ENCODE results near the gene DGCR8. TPM values are rescaled to one million over a fixed set of nuclear protein-coding genes. Genes with fewer than 3 reads are reported as not detected.

The DGCR8 gene
- total and polyA plus RNA-seq, 9 donors: 27.1 to 48.7 (median 38.4) TPM

DNA sequence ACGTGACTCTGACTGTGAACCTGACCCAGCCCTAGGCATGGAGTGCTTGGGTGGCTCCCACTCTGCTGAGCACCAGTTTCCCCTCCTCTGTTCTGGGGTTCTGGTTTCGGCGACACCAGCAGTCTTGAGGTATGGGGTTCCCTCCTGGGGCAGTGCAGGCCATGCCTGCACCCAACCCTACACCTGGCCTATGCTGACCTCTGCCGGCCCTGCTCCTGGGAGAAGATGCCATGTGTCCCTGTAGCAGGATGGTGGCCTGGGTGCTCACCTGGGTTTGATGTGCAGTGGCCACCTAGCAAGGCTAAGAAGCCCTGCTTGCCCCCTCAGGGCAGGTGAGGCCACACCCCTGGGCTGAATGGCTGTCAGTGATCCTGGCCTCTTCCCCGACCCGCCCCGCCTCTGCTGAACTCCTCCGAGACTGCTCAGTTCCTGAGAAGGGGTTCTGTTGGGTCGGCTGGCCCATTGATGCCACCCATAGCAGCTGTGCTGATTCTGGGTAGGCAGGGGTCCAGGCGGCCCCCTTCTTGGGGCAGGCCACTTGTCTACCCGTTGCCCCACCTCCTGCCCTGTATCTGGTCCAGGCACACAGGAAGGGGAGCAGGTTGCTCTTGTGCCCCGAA lies 54.0 kb downstream of the DGCR8 start:
- 76% methylated on average over 8 of the region's 12 CpGs for WGBS (ENCODE audit: insufficient coverage)
- H3K4me3 ChIP-seq (ENCODE audit: low read length): no peak overlapping the region

GRCh38 chr22:20135265-20135664 lies 55.2 kb downstream of the DGCR8 start:
- Histone ChIP-seq H3K36me3 (ENCODE audit: control insufficient read depth, insufficient read depth, low read length) (peaks cover 13% of the 10 kb centered on the region), H3K27ac (ENCODE audit: low read length) (no peak overlapping the region), H3K4me1 (ENCODE audit: control insufficient read depth, insufficient read depth, low read length) (peaks cover 66% of the 10 kb centered on the region), H3K27me3 (ENCODE audit: control insufficient read depth, insufficient read depth, low read length) (no peaks in the 10 kb centered on the region), H3K4me3 (ENCODE audit: low read length) (no peak overlapping the region), H3K9me3 (replicated peaks; ENCODE audit: control insufficient read depth, low read depth, low read length) (no peaks in the 10 kb centered on the region)
- DNase-seq: no peak
- WGBS (ENCODE audit: insufficient coverage): 62% methylated on average over 4 of the region's 4 CpGs

More for the DNA sequence above, 54.0 kb downstream of the DGCR8 start:
- H3K36me3 ChIP-seq (ENCODE audit: control insufficient read depth, insufficient read depth, low read length): peaks cover under 1% of the 10 kb centered on the region
- H3K27me3 ChIP-seq (ENCODE audit: control insufficient read depth, insufficient read depth, low read length): no peaks in the 10 kb centered on the region
- DNase-seq: no peak
- H3K4me1 ChIP-seq (ENCODE audit: control insufficient read depth, insufficient read depth, low read length): peaks cover 66% of the 10 kb centered on the region
- H3K27ac ChIP-seq (ENCODE audit: low read length): no peak overlapping the region
- no peaks in the 10 kb centered on the region for H3K9me3 ChIP-seq (replicated peaks; ENCODE audit: control insufficient read depth, low read depth, low read length)

GRCh38 chr22:20135806-20136602 lies 56.0 kb downstream of the DGCR8 start:
- Histone ChIP-seq H3K36me3 (ENCODE audit: control insufficient read depth, insufficient read depth, low read length) (peaks cover 20% of the 10 kb centered on the region), H3K4me3 (ENCODE audit: low read length) (no peak overlapping the region), H3K9me3 (replicated peaks; ENCODE audit: control insufficient read depth, low read depth, low read length) (no peaks in the 10 kb centered on the region), H3K4me1 (ENCODE audit: control insufficient read depth, insufficient read depth, low read length) (peaks cover 62% of the 10 kb centered on the region), H3K27ac (ENCODE audit: low read length) (no peak overlapping the region), H3K27me3 (ENCODE audit: control insufficient read depth, insufficient read depth, low read length) (no peaks in the 10 kb centered on the region)
- 52% methylated on average over 13 of the region's 25 CpGs for WGBS (ENCODE audit: insufficient coverage)
- DNase-seq: no peak

GRCh38 chr22:20136603-20136873 lies 56.5 kb downstream of the DGCR8 start:
- Histone ChIP-seq H3K27me3 (ENCODE audit: control insufficient read depth, insufficient read depth, low read length) (no peaks in the 10 kb centered on the region), H3K36me3 (ENCODE audit: control insufficient read depth, insufficient read depth, low read length) (peaks cover 25% of the 10 kb centered on the region), H3K4me3 (ENCODE audit: low read length) (no peak overlapping the region), H3K4me1 (ENCODE audit: control insufficient read depth, insufficient read depth, low read length) (peaks cover 62% of the 10 kb centered on the region), H3K9me3 (replicated peaks; ENCODE audit: control insufficient read depth, low read depth, low read length) (no peaks in the 10 kb centered on the region), H3K27ac (ENCODE audit: low read length) (no peak overlapping the region)
- no peak for DNase-seq
- 100% methylated on average over 4 of the region's 5 CpGs for WGBS (ENCODE audit: insufficient coverage)

GRCh38 chr22:20137113-20137512 lies 57.1 kb downstream of the DGCR8 start:
- Histone ChIP-seq H3K27ac (ENCODE audit: low read length) (peak overlapping the region; percentile 35), H3K27me3 (ENCODE audit: control insufficient read depth, insufficient read depth, low read length) (no peaks in the 10 kb centered on the region), H3K36me3 (ENCODE audit: control insufficient read depth, insufficient read depth, low read length) (peaks cover 30% of the 10 kb centered on the region), H3K4me1 (ENCODE audit: control insufficient read depth, insufficient read depth, low read length) (peaks cover 62% of the 10 kb centered on the region), H3K4me3 (ENCODE audit: low read length) (no peak overlapping the region), H3K9me3 (replicated peaks; ENCODE audit: control insufficient read depth, low read depth, low read length) (no peaks in the 10 kb centered on the region)
- WGBS (ENCODE audit: insufficient coverage): 64% methylated on average over 11 of the region's 13 CpGs
- DNase-seq: no peak

- Histone ChIP-seq H3K36me3 (ENCODE audit: control insufficient read depth, insufficient read depth, low read length) (peaks cover 31% of the 10 kb centered on the region), H3K27me3 (ENCODE audit: control insufficient read depth, insufficient read depth, low read length) (no peaks in the 10 kb centered on the region), H3K4me3 (ENCODE audit: low read length) (no peak overlapping the region), H3K27ac (ENCODE audit: low read length) (peak overlapping the region; percentile 69), H3K4me1 (ENCODE audit: control insufficient read depth, insufficient read depth, low read length) (peaks cover 54% of the 10 kb centered on the region), H3K9me3 (replicated peaks; ENCODE audit: control insufficient read depth, low read depth, low read length) (no peaks in the 10 kb centered on the region)
- DNase-seq: no peak
- 42% methylated on average over 23 of the region's 26 CpGs for WGBS (ENCODE audit: insufficient coverage)
These were observed 57.8 kb downstream of the DGCR8 start for GRCh38 chr22:20137671-20138416.

DNA sequence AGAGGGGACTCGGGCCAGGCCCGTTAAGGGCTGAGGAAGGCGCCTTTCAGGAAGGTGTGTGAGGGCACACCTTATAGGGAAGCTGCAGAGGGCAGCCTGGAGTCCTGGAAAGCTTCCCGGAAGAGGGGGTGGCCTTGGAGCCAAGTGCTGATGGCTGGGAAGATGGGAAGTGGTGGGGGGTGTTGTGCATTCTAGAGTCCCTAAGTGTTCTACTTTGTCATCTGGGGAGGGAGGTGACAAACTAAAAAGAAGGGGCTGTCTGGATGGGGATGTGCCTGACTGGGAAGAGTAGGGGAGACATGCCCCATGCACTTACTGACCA lies 58.3 kb downstream of the DGCR8 start:
- Histone ChIP-seq H3K27ac (ENCODE audit: low read length) (peak overlapping the region; percentile 69), H3K4me3 (ENCODE audit: low read length) (no peak overlapping the region), H3K27me3 (ENCODE audit: control insufficient read depth, insufficient read depth, low read length) (no peaks in the 10 kb centered on the region), H3K4me1 (ENCODE audit: control insufficient read depth, insufficient read depth, low read length) (peaks cover 49% of the 10 kb centered on the region), H3K9me3 (replicated peaks; ENCODE audit: control insufficient read depth, low read depth, low read length) (no peaks in the 10 kb centered on the region), H3K36me3 (ENCODE audit: control insufficient read depth, insufficient read depth, low read length) (peaks cover 37% of the 10 kb centered on the region)
- WGBS (ENCODE audit: insufficient coverage): 49% methylated on average over 4 of the region's 4 CpGs
- no peak for DNase-seq

- Histone ChIP-seq H3K4me3 (ENCODE audit: low read length) (no peak overlapping the region), H3K27ac (ENCODE audit: low read length) (no peak overlapping the region), H3K27me3 (ENCODE audit: control insufficient read depth, insufficient read depth, low read length) (no peaks in the 10 kb centered on the region), H3K4me1 (ENCODE audit: control insufficient read depth, insufficient read depth, low read length) (peaks cover 46% of the 10 kb centered on the region), H3K9me3 (replicated peaks; ENCODE audit: control insufficient read depth, low read depth, low read length) (no peaks in the 10 kb centered on the region), H3K36me3 (ENCODE audit: control insufficient read depth, insufficient read depth, low read length) (peaks cover 42% of the 10 kb centered on the region)
- 86% methylated on average over 16 of the region's 16 CpGs for WGBS (ENCODE audit: insufficient coverage)
- DNase-seq: no peak
These were observed 58.8 kb downstream of the DGCR8 start for GRCh38 chr22:20138868-20139267.

GRCh38 chr22:20139391-20140106 lies 59.5 kb downstream of the DGCR8 start:
- Histone ChIP-seq H3K27ac (ENCODE audit: low read length) (no peak overlapping the region), H3K36me3 (ENCODE audit: control insufficient read depth, insufficient read depth, low read length) (peaks cover 47% of the 10 kb centered on the region), H3K27me3 (ENCODE audit: control insufficient read depth, insufficient read depth, low read length) (no peaks in the 10 kb centered on the region), H3K4me1 (ENCODE audit: control insufficient read depth, insufficient read depth, low read length) (peaks cover 42% of the 10 kb centered on the region), H3K4me3 (ENCODE audit: low read length) (no peak overlapping the region), H3K9me3 (replicated peaks; ENCODE audit: control insufficient read depth, low read depth, low read length) (no peaks in the 10 kb centered on the region)
- WGBS (ENCODE audit: insufficient coverage): 94% methylated on average over 36 of the region's 36 CpGs
- no peak for DNase-seq

- Histone ChIP-seq H3K27me3 (ENCODE audit: control insufficient read depth, insufficient read depth, low read length) (no peaks in the 10 kb centered on the region), H3K4me1 (ENCODE audit: control insufficient read depth, insufficient read depth, low read length) (peaks cover 38% of the 10 kb centered on the region), H3K4me3 (ENCODE audit: low read length) (no peak overlapping the region), H3K9me3 (replicated peaks; ENCODE audit: control insufficient read depth, low read depth, low read length) (no peaks in the 10 kb centered on the region), H3K27ac (ENCODE audit: low read length) (no peak overlapping the region), H3K36me3 (ENCODE audit: control insufficient read depth, insufficient read depth, low read length) (peaks cover 49% of the 10 kb centered on the region)
- WGBS (ENCODE audit: insufficient coverage): 87% methylated on average over 10 of the region's 11 CpGs
- DNase-seq: no peak
These were observed 60.0 kb downstream of the DGCR8 start for GRCh38 chr22:20140107-20140445.
